H1 (cell line): ENCODE data around the gene PRODH2. TPM values are rescaled to one million over a fixed set of nuclear protein-coding genes. Genes with fewer than 3 reads are reported as not detected.

Experiments
- CTCF ChIA-PET: fragments of 300-600 bp; sonication (Branson Sonifier 250); formaldehyde crosslinking; loops from one replicate; lab custom pipeline; 2021; ENCODE audit not compliant: partially characterized antibody; lab: Charles Lee
- POLR2A ChIA-PET: fragments of 300-600 bp; sonication (Branson Sonifier 250); formaldehyde crosslinking; loops from one replicate; lab custom pipeline; 2021; ENCODE audit warnings: inconsistent platforms; ENCODE audit not compliant: partially characterized antibody; lab: Charles Lee
- DNase-seq, 2 experiments: peaks; one replicate each; pipeline versions ENCODE4 v3.0.0 to v3.0.0-alpha.2; 2010 to 2022; ENCODE audit warnings: low spot score in 2 of 2, low read depth in 1 of 2, mixed read lengths in 1 of 2
- FAIRE-seq: peaks from 2 replicates; lab custom pipeline; 2011; peaks lifted over from hg19 to GRCh38; lab: Jason Lieb, UNC
- H2AFZ ChIP-seq: 2 replicates; pipeline ENCODE4 v1.8.1; 2012; ENCODE audit warnings: low read length, inconsistent platforms
- H2AK5ac ChIP-seq: 2 replicates; pipeline ENCODE4 v1.6.1; 2013; ENCODE audit warnings: low read depth, low read length
- H2BK120ac ChIP-seq: replicated peaks from 2 replicates; pipeline ENCODE3; 2013; ENCODE audit warnings: low read depth, low read length, inconsistent platforms
- H2BK12ac ChIP-seq: 2 replicates; pipeline ENCODE4 v1.6.1; 2013; ENCODE audit warnings: low read depth, low read length
- H2BK15ac ChIP-seq: 2 replicates; pipeline ENCODE4 v1.6.1; 2013; ENCODE audit warnings: low read length
- H2BK20ac ChIP-seq: 2 replicates; pipeline ENCODE4 v1.6.1; 2013; ENCODE audit warnings: low read length
- H2BK5ac ChIP-seq: 2 replicates; pipeline ENCODE4 v1.6.1; 2013; ENCODE audit warnings: low read depth, low read length
- H3K14ac ChIP-seq: 2 replicates; pipeline ENCODE4 v1.6.1; 2013; ENCODE audit warnings: inconsistent platforms; ENCODE audit not compliant: insufficient read length
- H3K18ac ChIP-seq: 2 replicates; pipeline ENCODE4 v1.6.1; 2013; ENCODE audit warnings: low read length; ENCODE audit errors: extremely low read depth
- H3K23ac ChIP-seq: 2 replicates; pipeline ENCODE4 v1.6.1; 2013; ENCODE audit warnings: inconsistent platforms; ENCODE audit not compliant: insufficient read length
- H3K23me2 ChIP-seq: 2 replicates; pipeline ENCODE4 v1.6.1; 2013; ENCODE audit warnings: low read depth, low read length
- H3K27ac ChIP-seq: 2 replicates; pipeline ENCODE4 v1.6.1; 2011; ENCODE audit warnings: low read depth, low read length, inconsistent platforms
- H3K27me3 ChIP-seq, 4 experiments: replicated peaks in 1 of 4; 1 replicate in 1 of 4; 2 replicates in 3 of 4; pipeline versions ENCODE4 v1.6.1 to v1.8.1; 2011 to 2013; ENCODE audit warnings: low read length in 3 of 4, mild to moderate bottlenecking in 3 of 4, inconsistent platforms in 2 of 4, mixed read lengths in 2 of 4, moderate library complexity in 1 of 4; ENCODE audit not compliant: control insufficient read depth in 3 of 4, insufficient read depth in 3 of 4; ENCODE audit errors: extremely low read depth in 1 of 4
- H3K36me3 ChIP-seq, 4 experiments: 2 replicates each; pipeline versions ENCODE4 v1.6.1 to v1.8.1; 2011 to 2013; ENCODE audit warnings: mild to moderate bottlenecking in 4 of 4, low read length in 3 of 4, moderate library complexity in 2 of 4, control low read depth in 1 of 4, inconsistent platforms in 1 of 4; ENCODE audit not compliant: insufficient read depth in 4 of 4, control insufficient read depth in 2 of 4
- H3K4ac ChIP-seq: replicated peaks from 2 replicates; pipeline ENCODE3; 2013; ENCODE audit warnings: low read length, low read depth, mixed read lengths, inconsistent platforms; ENCODE audit not compliant: insufficient read length
- H3K4me1 ChIP-seq, 4 experiments: replicated peaks in 1 of 4; 1 replicate in 1 of 4; 2 replicates in 3 of 4; pipeline versions ENCODE4 v1.6.1 to v1.8.1; 2011 to 2013; ENCODE audit warnings: low read length in 3 of 4, inconsistent platforms in 2 of 4, mixed read lengths in 1 of 4; ENCODE audit not compliant: insufficient read depth in 4 of 4, control insufficient read depth in 3 of 4
- H3K4me2 ChIP-seq, 2 experiments: 2 replicates each; pipeline versions ENCODE4 v1.6.1 to v1.8.1; 2011 to 2013; ENCODE audit warnings: low read depth in 2 of 2, low read length in 2 of 2, control low read depth in 1 of 2, inconsistent platforms in 1 of 2, mild to moderate bottlenecking in 1 of 2; ENCODE audit not compliant: insufficient read depth in 1 of 2
- H3K4me3 ChIP-seq, 4 experiments: fragments of 200-600, 300-600 bp in 1 of 4; sonication (generic), shearing (Covaris generic), sonication (Bioruptor Twin) in 1 of 4; 2 replicates each; pipeline versions ENCODE4 v1.5.1 to v1.8.1; 2011 to 2016; ENCODE audit warnings: low read length in 4 of 4, low read depth in 3 of 4, control low read depth in 2 of 4, inconsistent platforms in 2 of 4, mild to moderate bottlenecking in 2 of 4, mixed read lengths in 1 of 4, moderate library complexity in 1 of 4; ENCODE audit not compliant: insufficient read depth in 2 of 4; ENCODE audit errors: extremely low read depth in 1 of 4
- H3K56ac ChIP-seq: replicated peaks from 2 replicates; pipeline ENCODE3; 2013; ENCODE audit warnings: low read depth, mild to moderate bottlenecking, mixed read lengths, low read length, inconsistent platforms; ENCODE audit not compliant: insufficient read length
- H3K79me1 ChIP-seq: 2 replicates; pipeline ENCODE4 v1.6.1; 2013; ENCODE audit warnings: low read depth, low read length, control low read depth
- H3K79me2 ChIP-seq, 2 experiments: 2 replicates each; pipeline versions ENCODE4 v1.6.1 to v1.8.1; 2012 to 2013; ENCODE audit warnings: low read length in 2 of 2, mild to moderate bottlenecking in 2 of 2, inconsistent platforms in 1 of 2; ENCODE audit not compliant: insufficient read depth in 2 of 2, control insufficient read depth in 1 of 2
- H3K9ac ChIP-seq, 4 experiments: replicated peaks in 1 of 4; 1 replicate in 1 of 4; 2 replicates in 3 of 4; pipeline versions ENCODE4 v1.6.1 to v1.8.1; 2011 to 2013; ENCODE audit warnings: low read depth in 3 of 4, low read length in 3 of 4, control low read depth in 2 of 4, mild to moderate bottlenecking in 2 of 4, moderate library complexity in 2 of 4, inconsistent platforms in 1 of 4; ENCODE audit errors: extremely low read depth in 1 of 4
- H3K9me3 ChIP-seq, 2 experiments: 2 replicates each; pipeline versions ENCODE4 v1.6.1 to v1.8.1; 2012 to 2013; ENCODE audit warnings: mild to moderate bottlenecking in 2 of 2, moderate library complexity in 2 of 2, control low read depth in 1 of 2, inconsistent platforms in 1 of 2, low read depth in 1 of 2, low read length in 1 of 2, mixed read lengths in 1 of 2; ENCODE audit not compliant: insufficient read depth in 2 of 2
- H4K20me1 ChIP-seq, 2 experiments: replicated peaks in 1 of 2; 2 replicates each; pipeline versions ENCODE3 to v1.8.1; 2011 to 2013; ENCODE audit warnings: inconsistent platforms in 2 of 2, low read length in 2 of 2, mild to moderate bottlenecking in 1 of 2; ENCODE audit not compliant: insufficient read depth in 2 of 2, control insufficient read depth in 1 of 2
- H4K5ac ChIP-seq: 2 replicates; pipeline ENCODE4 v1.6.1; 2013; ENCODE audit warnings: low read length, low read depth, mixed read lengths, inconsistent platforms; ENCODE audit not compliant: insufficient read length
- H4K8ac ChIP-seq: 2 replicates; pipeline ENCODE4 v1.8.0; 2013; ENCODE audit warnings: mild to moderate bottlenecking, moderate library complexity, low read length, inconsistent platforms; ENCODE audit not compliant: insufficient read depth; ENCODE audit errors: extremely low read depth
- H4K91ac ChIP-seq: replicated peaks from 2 replicates; pipeline ENCODE3; 2013; ENCODE audit warnings: low read length, mixed read lengths, inconsistent platforms; ENCODE audit not compliant: insufficient read length
- CEBPB ChIP-seq: IDR thresholded peaks from 2 replicates; pipeline ENCODE4 v1.6.1; 2012; ENCODE audit warnings: low read depth, low read length
- CHD2 ChIP-seq: IDR thresholded peaks from 2 replicates; pipeline ENCODE4 v1.6.1; 2012; ENCODE audit warnings: low read length, improper control_type of control experiment
- CREB1 ChIP-seq: IDR thresholded peaks from 2 replicates; pipeline ENCODE4 v1.6.1; 2012; ENCODE audit warnings: inconsistent platforms
- EGR1 ChIP-seq: IDR thresholded peaks from 2 replicates; pipeline ENCODE4 v1.6.1; 2011; ENCODE audit warnings: low read depth, low read length, borderline replicate concordance
- GABPA ChIP-seq: IDR thresholded peaks from 2 replicates; pipeline ENCODE4 v1.6.1; 2011; ENCODE audit warnings: mild to moderate bottlenecking, low read length, moderate library complexity, borderline replicate concordance; ENCODE audit not compliant: insufficient read depth
- HDAC6 ChIP-seq: IDR thresholded peaks from one replicate; pipeline ENCODE4 v1.7.1; 2012; ENCODE audit warnings: low read depth, mild to moderate bottlenecking, inconsistent platforms, low read length, moderate library complexity
- JUN ChIP-seq: IDR thresholded peaks from 2 replicates; pipeline ENCODE4 v1.6.1; 2011; ENCODE audit warnings: low read depth, mild to moderate bottlenecking, improper control_type of control experiment, low read length
- KDM1A ChIP-seq: fragments of 200-600, 300-600 bp; sonication (generic); IDR thresholded peaks from 2 replicates; pipeline ENCODE4 v1.7.1; 2016; ENCODE audit warnings: mild to moderate bottlenecking, low read length, borderline replicate concordance
- POLR2AphosphoS5 ChIP-seq: IDR thresholded peaks from 2 replicates; pipeline ENCODE4 v1.6.1; 2011; ENCODE audit warnings: low read depth, low read length
- SUZ12 ChIP-seq: fragments of 200-600 bp; sonication (generic); IDR thresholded peaks from 2 replicates; pipeline ENCODE4 v1.6.1; 2012; ENCODE audit warnings: mild to moderate bottlenecking, inconsistent platforms, low read length, moderate library complexity, mixed read lengths
- TAF7 ChIP-seq: optimal IDR thresholded peaks from 2 replicates; pipeline ENCODE3; 2011; ENCODE audit warnings: low read depth, mild to moderate bottlenecking, inconsistent platforms, low read length, moderate library complexity, borderline replicate concordance
- WGBS, 2 experiments: shearing (Covaris generic) in 1 of 2; methylation state at CpG; one replicate each; pipeline versions ENCODE4 v1.1.6 to v1.1.7; 2013 to 2015; ENCODE audit warnings: low lambda C conversion rate in 2 of 2, mixed read lengths in 2 of 2, inconsistent platforms in 1 of 2, low coverage in 1 of 2, missing lambda C conversion rate in 1 of 2; ENCODE audit not compliant: insufficient replicate concordance in 2 of 2, insufficient coverage in 1 of 2, insufficient read length in 1 of 2; ENCODE audit errors: extremely low coverage in 1 of 2, missing lambda C conversion rate in 1 of 2; 5-methylcytosine and 5-hydroxymethylcytosine counted together
- polyA plus RNA-seq, 7 experiments: library from polyadenylated mRNA; depleted of rRNA in 3 of 7; stranded (reverse) in 5 of 7; unstranded in 2 of 7; fragments of >200 nt in 5 of 7; fragments of 200-250 nt in 2 of 7; gene quantifications; 1 replicate in 5 of 7; 2 replicates in 1 of 7; 4 replicates in 1 of 7; pipeline versions ENCODE4 v1.2.1 to v1.2.3, GENCODE V29; 2011 to 2013; ENCODE audit warnings: missing spikeins in 2 of 7, mixed read lengths in 2 of 7
- total RNA-seq: library from RNA; stranded (reverse); fragmentation: NEBNext Ultra II Directional; extraction: Animal tissue kit (Norgen Biotek cat#: 25700); gene quantifications from 2 replicates; pipeline ENCODE4 v1.2.1, GENCODE V29; 2021
- TF ChIP-seq, protein P1 (sequence below): IDR thresholded peaks from 2 replicates; pipeline ENCODE4 v1.6.1; 2011; ENCODE audit warnings: low read length, improper control_type of control experiment

The PRODH2 gene
- total and polyA plus RNA-seq, 2 of the 8 experiments (the other 6 are each of a cell fraction or from before 2014, with no cell fraction given): not detected

DNA sequence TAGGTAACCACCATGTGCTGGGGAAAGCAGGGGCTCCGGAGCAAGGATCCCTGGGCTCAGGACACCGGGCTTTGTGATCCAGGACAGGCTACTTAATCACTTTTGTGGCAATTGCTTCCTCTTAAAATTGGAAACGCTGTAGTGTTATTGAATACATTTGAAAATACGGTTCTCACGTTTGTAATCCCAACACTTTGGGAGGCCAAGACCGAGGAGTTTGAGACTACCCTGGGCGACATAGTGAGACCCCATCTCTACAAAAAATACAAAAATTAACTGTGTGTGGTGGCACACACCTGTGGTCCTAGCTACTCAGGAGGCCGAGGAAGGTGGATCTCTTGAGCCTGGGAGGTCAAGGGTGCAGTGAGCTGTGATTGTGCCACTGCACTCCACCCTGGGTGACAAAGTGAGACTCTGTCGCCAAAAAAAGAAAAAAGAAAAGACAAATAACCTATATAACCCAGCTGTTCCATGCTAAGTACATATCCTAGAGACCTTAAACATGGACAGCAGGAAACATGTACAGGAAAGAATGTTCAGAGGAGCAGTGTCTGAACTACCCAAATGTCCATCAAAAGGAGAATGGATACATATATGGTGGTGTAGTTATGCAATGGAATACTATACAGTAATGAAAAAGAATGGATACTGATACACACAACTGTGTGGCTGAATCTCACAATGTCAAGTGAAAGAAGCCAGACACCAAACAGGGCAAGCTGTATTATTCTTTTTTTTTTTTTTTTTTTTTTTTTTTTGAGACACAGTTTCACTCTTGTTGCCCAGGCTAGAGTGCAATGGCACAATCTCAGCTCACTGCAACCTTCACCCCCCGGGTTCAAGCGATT lies 622 bp upstream of the PRODH2 start:
- Histone ChIP-seq H3K79me1 (no peaks in the 10 kb centered on the region), H3K4me2 (no peak overlapping the region), H3K4me3 (no peak overlapping the region), H3K56ac (no peak overlapping the region), H2BK12ac (no peak overlapping the region), H3K4me1 (peaks cover 0 to 4% (median 1%) of the 10 kb centered on the region in 4 experiments; a peak in 4 of 7 replicates), H4K8ac (no peak overlapping the region), H2AK5ac (no peak overlapping the region), H2AFZ (no peak overlapping the region), H2BK120ac (no peak overlapping the region), H2BK15ac (no peak overlapping the region), H3K9ac (no peak overlapping the region), H3K9me3 (no peaks in the 10 kb centered on the region), H3K18ac (no peak overlapping the region), H4K5ac (no peak overlapping the region), H3K14ac (no peak overlapping the region), H3K23me2 (no peaks in the 10 kb centered on the region), H3K27me3 (no peaks in the 10 kb centered on the region), H3K27ac (no peak overlapping the region), H4K91ac (no peak overlapping the region), H4K20me1 (no peaks in the 10 kb centered on the region), H3K79me2 (no peaks in the 10 kb centered on the region), H3K36me3 (no peaks in the 10 kb centered on the region), H2BK20ac (no peak overlapping the region), H3K23ac (no peak overlapping the region), H2BK5ac (no peak overlapping the region), H3K4ac (no peak overlapping the region)
- ChIA-PET CTCF (no interaction called here), POLR2A (interaction anchor here (1.0 kb wide), 1 partner anchor 99 kb away, joined by 3 read pairs; no protein-coding TSS in a partner anchor)
- 90% methylated on average over 11 of the region's 11 CpGs; no CpG with 5 or more reads in 1 of the 2 experiments for WGBS, 2 experiments
- FAIRE-seq (no peak), DNase-seq (no peak)
- TF ChIP-seq SUZ12: no peak
- TF ChIP-seq KDM1A: no peak
- no peak for TF ChIP-seq CHD2
- TF ChIP-seq POLR2AphosphoS5: no peak
- no peak for TF ChIP-seq EGR1
- TF ChIP-seq CREB1: no peak
- TF ChIP-seq CEBPB: no peak
- no peak for TF ChIP-seq TAF7
- TF ChIP-seq JUN: no peak
- no peak for TF ChIP-seq HDAC6
- no peak for TF ChIP-seq GABPA
- TF ChIP-seq, protein P1, sequence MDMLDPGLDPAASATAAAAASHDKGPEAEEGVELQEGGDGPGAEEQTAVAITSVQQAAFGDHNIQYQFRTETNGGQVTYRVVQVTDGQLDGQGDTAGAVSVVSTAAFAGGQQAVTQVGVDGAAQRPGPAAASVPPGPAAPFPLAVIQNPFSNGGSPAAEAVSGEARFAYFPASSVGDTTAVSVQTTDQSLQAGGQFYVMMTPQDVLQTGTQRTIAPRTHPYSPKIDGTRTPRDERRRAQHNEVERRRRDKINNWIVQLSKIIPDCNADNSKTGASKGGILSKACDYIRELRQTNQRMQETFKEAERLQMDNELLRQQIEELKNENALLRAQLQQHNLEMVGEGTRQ: no peak
